Stomach (tissue), 9 donors: ENCODE results near the gene BCHE. TPM values are rescaled to one million over a fixed set of nuclear protein-coding genes. Genes with fewer than 3 reads are reported as not detected.

Source experiments
- DNase-seq, 2 donors: peaks; one replicate each; pipeline versions ENCODE4 v3.0.0 to v3.0.0-alpha.2; 2013 to 2019
- H3K27ac ChIP-seq, 5 donors: fragments of 200-600 bp in 4 of 5; sonication (generic) in 4 of 5; one replicate each; pipeline ENCODE4 v1.5.1; 2013 to 2019; ENCODE audit warnings: mild to moderate bottlenecking in 1 of 5, moderate library complexity in 1 of 5
- H3K27me3 ChIP-seq, 3 donors: fragments of 200-600 bp; sonication (generic); one replicate each; pipeline ENCODE4 v1.5.1; 2017 to 2019; ENCODE audit warnings: mixed run types in 1 of 3
- H3K36me3 ChIP-seq, 4 donors: fragments of 200-600 bp; sonication (generic); 1 replicate in 3 of 4; 2 replicates in 1 of 4; pipeline ENCODE4 v1.5.1; 2016 to 2019
- H3K4me1 ChIP-seq, 4 donors: fragments of 200-600 bp; sonication (generic); one replicate each; pipeline ENCODE4 v1.5.1; 2016 to 2019
- H3K4me3 ChIP-seq, 4 donors: fragments of 200-600 bp; sonication (generic) in 3 of 4; one replicate each; pipeline ENCODE4 v1.5.1; 2016 to 2019; ENCODE audit warnings: mild to moderate bottlenecking in 1 of 4
- H3K9me3 ChIP-seq, 4 donors: fragments of 200-600 bp; sonication (generic); one replicate each; pipeline ENCODE4 v1.5.1; 2016 to 2019
- EP300 ChIP-seq: sonication (generic); formaldehyde crosslinking; IDR thresholded peaks from one replicate; pipeline ENCODE4 v1.6.1; 2017; ENCODE audit warnings: antibody characterized with exemption
- POLR2A ChIP-seq, 4 donors: fragments of 450-650 bp; IDR thresholded peaks; one replicate each; pipeline ENCODE4 v1.6.1; 2016; ENCODE audit warnings: antibody characterized with exemption in 4 of 4, control low read depth in 2 of 4, mild to moderate bottlenecking in 1 of 4, moderate library complexity in 1 of 4
- POLR2AphosphoS5 ChIP-seq, 3 donors: sonication (generic); formaldehyde crosslinking; IDR thresholded peaks; one replicate each; pipeline ENCODE4 v1.6.1; 2016; ENCODE audit warnings: antibody characterized with exemption in 3 of 3
- WGBS, 5 donors: extraction: QIAGEN DNeasy Blood & Tissue Kit in 3 of 5; methylation state at CpG; one replicate each; pipeline versions ENCODE4 v1.1.5 to v1.1.7; 2013 to 2018; 5-methylcytosine and 5-hydroxymethylcytosine counted together
- intact Hi-C: fragments of 100-400 bp; cut with DNase I; formaldehyde crosslinking; loops from one replicate; pipeline ENCODE4 v1.15.1; 2023; ENCODE audit warnings: low total_unique reads
- polyA plus RNA-seq, 3 donors: library from polyadenylated mRNA; stranded (reverse); fragments of 200-250 nt; gene quantifications; one replicate each; pipeline ENCODE4 v1.2.3, GENCODE V29; 2013
- total RNA-seq, 5 donors: library from RNA; depleted of rRNA; stranded (reverse); fragments of >200 nt; gene quantifications; one replicate each; pipeline versions ENCODE4 v1.1.0 to v1.2.3, GENCODE V29; 2014 to 2016
- TF ChIP-seq, protein P1 (sequence below), 7 experiments: fragments of 450-650 bp in 4 of 7; fragments of 200-600 bp in 3 of 7; sonication (generic) in 3 of 7; IDR thresholded peaks; one replicate each; pipeline ENCODE4 v1.5.1; 2016 to 2019; ENCODE audit warnings: antibody characterized with exemption in 7 of 7, control low read depth in 2 of 7, mild to moderate bottlenecking in 1 of 7
- donor health status: healthy with polysubstance abuse.
- donor health status: Bipolar disorder and iron deficiency.
- donor health status: healthy.

BCHE gene
- total and polyA plus RNA-seq, 8 donors: 0.31 to 37.8 (median 1.3) TPM; not detected in 1

DNA sequence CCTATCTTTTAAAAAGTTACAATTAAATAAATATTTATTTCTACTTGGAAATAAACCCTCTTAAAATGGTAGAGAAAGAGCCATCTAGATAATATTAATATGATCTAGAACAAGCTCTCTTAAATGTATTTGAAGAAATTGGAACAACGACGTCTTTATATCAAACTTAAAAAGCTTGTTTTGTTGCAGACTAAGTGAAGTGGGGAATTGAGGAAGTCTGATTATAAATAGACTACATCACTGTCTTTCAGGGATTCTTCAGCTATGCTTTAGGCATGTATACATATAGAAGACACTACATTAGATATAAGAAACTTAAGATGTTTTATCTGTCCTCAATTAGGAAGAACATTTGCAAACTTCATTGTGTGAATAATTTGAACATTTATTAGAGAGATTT lies 1.8 kb downstream of the BCHE start:
- H3K27ac ChIP-seq: no peak overlapping the region
- WGBS, 5 donors: 43 to 80% (median 66%) methylated on average over 2 of the region's 2 CpGs

DNA sequence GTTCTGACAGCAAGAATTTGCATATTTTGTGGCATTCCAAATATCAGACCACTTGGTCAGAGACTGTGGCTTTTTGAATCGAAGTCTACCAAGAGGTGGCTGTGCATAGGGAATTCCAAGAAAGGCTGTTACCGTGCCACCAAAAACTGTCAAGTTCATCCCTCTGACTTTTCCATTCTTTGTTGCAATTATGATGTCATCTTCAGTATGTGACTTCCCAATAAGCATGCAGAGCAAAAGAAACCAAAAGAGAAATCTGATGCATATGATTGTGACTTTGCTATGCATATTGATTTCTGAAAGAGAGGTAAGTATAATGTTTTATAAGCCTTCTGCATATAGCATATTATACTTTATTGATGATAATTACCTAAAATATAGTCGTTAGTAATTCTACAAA lies 6.5 kb downstream of the BCHE start:
- WGBS, 5 donors: 49 to 70% (median 63%) methylated on average over 3 of the region's 3 CpGs

More for the DNA sequence above, 1.8 kb downstream of the BCHE start:
- Histone ChIP-seq H3K4me1 (peaks cover 0 to 9% (median 0%) of the 10 kb centered on the region in 4 donors), H3K9me3 (no peaks in the 10 kb centered on the region), H3K4me3 (no peak overlapping the region), H3K36me3 (no peaks in the 10 kb centered on the region), H3K27me3 (no peaks in the 10 kb centered on the region)
- TF ChIP-seq POLR2A (IDR thresholded peaks at IDR 0.05) (no peak), POLR2AphosphoS5 (IDR thresholded peaks at IDR 0.05) (no peak), EP300 (no peak)
- TF ChIP-seq, protein P1, sequence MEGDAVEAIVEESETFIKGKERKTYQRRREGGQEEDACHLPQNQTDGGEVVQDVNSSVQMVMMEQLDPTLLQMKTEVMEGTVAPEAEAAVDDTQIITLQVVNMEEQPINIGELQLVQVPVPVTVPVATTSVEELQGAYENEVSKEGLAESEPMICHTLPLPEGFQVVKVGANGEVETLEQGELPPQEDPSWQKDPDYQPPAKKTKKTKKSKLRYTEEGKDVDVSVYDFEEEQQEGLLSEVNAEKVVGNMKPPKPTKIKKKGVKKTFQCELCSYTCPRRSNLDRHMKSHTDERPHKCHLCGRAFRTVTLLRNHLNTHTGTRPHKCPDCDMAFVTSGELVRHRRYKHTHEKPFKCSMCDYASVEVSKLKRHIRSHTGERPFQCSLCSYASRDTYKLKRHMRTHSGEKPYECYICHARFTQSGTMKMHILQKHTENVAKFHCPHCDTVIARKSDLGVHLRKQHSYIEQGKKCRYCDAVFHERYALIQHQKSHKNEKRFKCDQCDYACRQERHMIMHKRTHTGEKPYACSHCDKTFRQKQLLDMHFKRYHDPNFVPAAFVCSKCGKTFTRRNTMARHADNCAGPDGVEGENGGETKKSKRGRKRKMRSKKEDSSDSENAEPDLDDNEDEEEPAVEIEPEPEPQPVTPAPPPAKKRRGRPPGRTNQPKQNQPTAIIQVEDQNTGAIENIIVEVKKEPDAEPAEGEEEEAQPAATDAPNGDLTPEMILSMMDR (IDR thresholded peaks at IDR 0.05): no peak
- no peak for DNase-seq
- intact Hi-C loops: no loop called here

DNA sequence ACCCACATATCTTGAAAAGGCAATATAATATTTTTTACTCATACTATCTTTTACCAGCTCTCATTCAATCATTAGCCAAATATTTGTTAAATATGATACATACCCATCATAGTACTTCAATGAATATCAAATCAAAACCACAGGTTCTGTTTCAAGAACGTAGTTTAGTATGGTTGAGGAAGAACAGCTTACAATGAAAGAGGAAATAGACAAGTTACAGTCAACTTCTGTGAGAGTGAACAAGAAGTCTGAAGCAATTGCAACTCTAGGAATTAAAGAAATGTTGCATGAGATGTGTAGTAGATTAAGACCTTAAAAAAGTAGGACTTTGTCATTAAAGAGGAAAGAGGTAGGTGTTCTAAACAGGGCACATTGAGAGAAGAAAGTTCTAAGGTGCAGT lies 9.3 kb downstream of the BCHE start:
- DNase-seq: no peak
- H3K27me3 ChIP-seq: no peaks in the 10 kb centered on the region
- TF ChIP-seq POLR2AphosphoS5 (IDR thresholded peaks at IDR 0.05): no peak
- TF ChIP-seq, protein P1 (IDR thresholded peaks at IDR 0.05): no peak
- TF ChIP-seq POLR2A (IDR thresholded peaks at IDR 0.05): no peak
- TF ChIP-seq EP300: no peak
- H3K27ac ChIP-seq: no peak overlapping the region
- H3K36me3 ChIP-seq: no peaks in the 10 kb centered on the region
- H3K9me3 ChIP-seq: no peaks in the 10 kb centered on the region
- H3K4me1 ChIP-seq: no peaks in the 10 kb centered on the region
- 42 to 51% (median 49%) methylated on average over 1 of the region's 1 CpG for WGBS, 5 donors
- H3K4me3 ChIP-seq: no peak overlapping the region
- intact Hi-C loops: no loop called here

More for the DNA sequence above, 6.5 kb downstream of the BCHE start:
- Histone ChIP-seq H3K9me3 (no peaks in the 10 kb centered on the region), H3K27ac (no peak overlapping the region), H3K4me1 (no peaks in the 10 kb centered on the region), H3K36me3 (no peaks in the 10 kb centered on the region), H3K27me3 (no peaks in the 10 kb centered on the region), H3K4me3 (no peak overlapping the region)
- DNase-seq: no peak
- intact Hi-C loops: no loop called here
- no peak for TF ChIP-seq POLR2AphosphoS5 (IDR thresholded peaks at IDR 0.05)
- TF ChIP-seq POLR2A (IDR thresholded peaks at IDR 0.05): no peak
- TF ChIP-seq, protein P1 (IDR thresholded peaks at IDR 0.05): no peak
- no peak for TF ChIP-seq EP300

DNA sequence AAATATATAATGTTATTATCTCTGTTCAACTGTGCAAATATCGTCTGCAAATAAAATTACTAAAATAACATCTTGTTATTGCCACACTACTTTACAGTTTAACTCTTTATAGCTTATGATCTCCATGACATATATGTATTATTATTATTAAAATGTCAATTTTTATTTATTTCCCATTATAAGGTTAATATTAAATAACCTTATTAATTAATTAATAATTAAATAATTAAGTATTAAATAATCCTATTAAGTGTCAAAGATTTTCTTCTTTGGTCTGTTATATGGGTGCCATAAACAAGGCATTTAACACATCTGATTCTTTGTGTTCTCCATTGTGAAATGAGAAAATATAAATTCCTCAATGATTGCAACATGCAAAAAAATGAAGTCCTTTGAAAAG lies 10.0 kb downstream of the BCHE start:
- WGBS, 5 donors: 57 to 70% (median 64%) methylated on average over 1 of the region's 1 CpG
- no peaks in the 10 kb centered on the region for H3K36me3 ChIP-seq
- H3K4me1 ChIP-seq: no peaks in the 10 kb centered on the region
- intact Hi-C loops: no loop called here
- no peak for DNase-seq
- H3K4me3 ChIP-seq: no peak overlapping the region
- no peak overlapping the region for H3K27ac ChIP-seq
- TF ChIP-seq, protein P1 (IDR thresholded peaks at IDR 0.05): no peak
- TF ChIP-seq EP300: no peak
- no peak for TF ChIP-seq POLR2AphosphoS5 (IDR thresholded peaks at IDR 0.05)
- TF ChIP-seq POLR2A (IDR thresholded peaks at IDR 0.05): no peak
- H3K27me3 ChIP-seq: no peaks in the 10 kb centered on the region
- no peaks in the 10 kb centered on the region for H3K9me3 ChIP-seq
